Stimulated activated CD4-positive, alpha-beta T cell treated with anti-CD3 and anti-CD28 coated beads, Interleukin-1b, Interleukin-23, amount 100 ng/mL, for 4 hours (primary cell): ENCODE results near the gene NONO.
"Not testable (repeated sequence)": the region's sequence is repeated elsewhere in the genome, so short reads cannot be mapped to it uniquely, and the experiment has no call there.

Experiments used
- DNase-seq, 2 donors: peaks; one replicate each; pipeline ENCODE4 v3.0.0-alpha.2; 2020; ENCODE audit warnings: low read depth in 2 of 2

Gene NONO

GRCh38 chrX:71283403-71284143, at the start of gene NONO:
Gene NONO, plus strand, starts transcription at chrX:71283635. Its CDS starts 7,003 bp downstream, at chrX:71290638.
- DNase-seq = peak; percentile 52 to 77

GRCh38 chrX:71235482-71235881, 48.0 kb upstream of the NONO start:
- no peak for DNase-seq

- DNase-seq = no peak
These were observed 46.6 kb upstream of the NONO start for GRCh38 chrX:71236836-71237235.

GRCh38 chrX:71239781-71240180, 43.7 kb upstream of the NONO start:
- no peak for DNase-seq

- no peak for DNase-seq
These were observed 42.1 kb upstream of the NONO start for GRCh38 chrX:71241301-71241700.

- no peak for DNase-seq
These were observed 38.9 kb upstream of the NONO start for GRCh38 chrX:71244359-71245128.

GRCh38 chrX:71245159-71245558, 38.3 kb upstream of the NONO start:
- DNase-seq = no peak

GRCh38 chrX:71250841-71251240, 32.6 kb upstream of the NONO start:
- no peak for DNase-seq

GRCh38 chrX:71251466-71251973, 31.9 kb upstream of the NONO start:
- peak in 1 of 2 donors; percentile 32 for DNase-seq

GRCh38 chrX:71252221-71252620, 31.2 kb upstream of the NONO start:
- no peak for DNase-seq

- no peak for DNase-seq
These were observed 30.0 kb upstream of the NONO start for GRCh38 chrX:71253253-71254091.

GRCh38 chrX:71254092-71254963, 29.1 kb upstream of the NONO start, which contains the start of gene ZMYM3:
Gene ZMYM3, minus strand, starts transcription at chrX:71254140. Its CDS starts 885 bp downstream, at chrX:71253255.
- peak; percentile 56 to 63 for DNase-seq

GRCh38 chrX:71256051-71256450, 27.4 kb upstream of the NONO start:
- no peak for DNase-seq

- DNase-seq = no peak
These were observed 26.6 kb upstream of the NONO start for GRCh38 chrX:71256856-71257255.

GRCh38 chrX:71268624-71269023, 14.8 kb upstream of the NONO start:
- not testable (repeated sequence) for DNase-seq

- no peak for DNase-seq
These were observed 13.5 kb upstream of the NONO start for GRCh38 chrX:71269801-71270395.

- DNase-seq = not testable (repeated sequence)
These were observed 11.1 kb upstream of the NONO start for GRCh38 chrX:71272313-71272712.

GRCh38 chrX:71281300-71281699, 2.1 kb upstream of the NONO start:
- DNase-seq = not testable (repeated sequence)

GRCh38 chrX:71282514-71283402, 677 bp upstream of the NONO start:
- DNase-seq = peak; percentile 23 to 47
